K562 (cell line): Measurements from ENCODE around the gene CHM. TPM values are rescaled to one million over a fixed set of nuclear protein-coding genes. Genes with fewer than 3 reads are reported as not detected.

Experiments
- BRCA1 ChIP-seq, 2 experiments: fragments of 450-650 bp in 1 of 2; sonication (generic) in 1 of 2; formaldehyde crosslinking in 1 of 2; IDR thresholded peaks; 2 replicates each; pipeline versions ENCODE4 v1.5.0 to v1.6.1; 2017 to 2020; ENCODE audit warnings: mild to moderate bottlenecking in 1 of 2, missing genetic modification reagents in 1 of 2
- COPS2 ChIP-seq: fragments of 450-650 bp; conservative IDR thresholded peaks from 2 replicates; pipeline ENCODE4 v1.6.1; 2016; ENCODE audit warnings: mild to moderate bottlenecking, moderate library complexity
- CREM ChIP-seq: IDR thresholded peaks from 2 replicates; pipeline ENCODE4 v1.6.1; 2014; ENCODE audit warnings: antibody characterized with exemption, low read depth
- ELF2 ChIP-seq: fragments of 250-450 bp; sonication (Bioruptor Pico); IDR thresholded peaks from 2 replicates; pipeline ENCODE4 v1.5.0; 2021; ENCODE audit warnings: mild to moderate bottlenecking
- HOXB6 ChIP-seq: fragments of 250-450 bp; sonication (Bioruptor Pico); IDR thresholded peaks from 2 replicates; pipeline ENCODE4 v1.5.1; 2022; ENCODE audit warnings: mild to moderate bottlenecking, borderline replicate concordance
- ID3 ChIP-seq, 2 experiments: fragments of 250-450 bp in 1 of 2; fragments of 450-650 bp in 1 of 2; sonication (Bioruptor Pico) in 1 of 2; IDR thresholded peaks; 2 replicates each; pipeline versions ENCODE4 v1.6.1 to v1.8.0; 2016 to 2021; ENCODE audit warnings: mild to moderate bottlenecking in 2 of 2, moderate library complexity in 2 of 2, missing compliant biosample characterization in 1 of 2, missing genetic modification characterization in 1 of 2
- NRF1 ChIP-seq, 2 experiments: fragments of 450-650 bp; IDR thresholded peaks in 1 of 2; conservative IDR thresholded peaks in 1 of 2; 2 replicates each; pipeline ENCODE4 v1.6.1; 2014; ENCODE audit warnings: mild to moderate bottlenecking in 2 of 2
- PHF20 ChIP-seq: fragments of 450-650 bp; IDR thresholded peaks from 2 replicates; pipeline ENCODE4 v1.6.1; 2018; ENCODE audit not compliant: partially characterized antibody
- POLR2AphosphoS5 ChIP-seq: IDR thresholded peaks from 2 replicates; pipeline ENCODE4 v1.6.1; 2011; ENCODE audit warnings: mild to moderate bottlenecking, low read depth, low read length, moderate library complexity; ENCODE audit not compliant: control insufficient read depth, insufficient read depth
- PPARD ChIP-seq: fragments of 250-450 bp; sonication (Bioruptor Pico); IDR thresholded peaks from 2 replicates; pipeline ENCODE4 v1.8.0; 2022; ENCODE audit warnings: inconsistent platforms, mild to moderate bottlenecking, moderate library complexity
- SIRT6 ChIP-seq: IDR thresholded peaks from one replicate; pipeline ENCODE4 v1.6.1; 2012; ENCODE audit warnings: low read depth, mild to moderate bottlenecking, control low read depth, inconsistent platforms, low read length, moderate library complexity
- SMAD2 ChIP-seq: fragments of 150-350 bp; IDR thresholded peaks from 2 replicates; pipeline ENCODE4 v1.6.1; 2014; ENCODE audit warnings: low read depth, mild to moderate bottlenecking, low read length
- SMARCE1 ChIP-seq: fragments of 450-650 bp; IDR thresholded peaks from 2 replicates; pipeline ENCODE4 v1.7.1; 2016; ENCODE audit warnings: mild to moderate bottlenecking
- SREBF2 ChIP-seq: sonication (generic); formaldehyde crosslinking; IDR thresholded peaks from 2 replicates; pipeline ENCODE4 v1.4.0; 2020; ENCODE audit warnings: mild to moderate bottlenecking, missing genetic modification reagents
- SRSF3 ChIP-seq: fragments of 200-400 bp; formaldehyde crosslinking; IDR thresholded peaks from 2 replicates; pipeline ENCODE4 v1.6.1; 2016; ENCODE audit warnings: mild to moderate bottlenecking, low read length, moderate library complexity; ENCODE audit not compliant: insufficient read depth
- TOE1 ChIP-seq, 2 experiments: fragments of 450-650 bp in 1 of 2; sonication (generic) in 1 of 2; formaldehyde crosslinking in 1 of 2; IDR thresholded peaks; 2 replicates each; pipeline versions ENCODE4 v1.7.1 to v1.8.0; 2016 to 2022; ENCODE audit warnings: borderline replicate concordance in 2 of 2, mild to moderate bottlenecking in 2 of 2, antibody characterized with exemption in 1 of 2, inconsistent platforms in 1 of 2, low read depth in 1 of 2, missing genetic modification reagents in 1 of 2, moderate library complexity in 1 of 2
- ZBTB26 ChIP-seq: fragments of 450-650 bp; formaldehyde crosslinking; IDR thresholded peaks from 2 replicates; pipeline ENCODE4 v1.4.0; 2022; ENCODE audit warnings: missing genetic modification characterization
- polyA plus RNA-seq, 8 experiments: library from polyadenylated mRNA; depleted of rRNA in 4 of 8; stranded (reverse) in 5 of 8; unstranded in 3 of 8; fragments of >200 nt; fragmentation: Nextera tagmentation in 2 of 8; fragmentation: Illumina TruSeq in 1 of 8; extraction: Ambion mirVana in 2 of 8; extraction: Trizol in 1 of 8; gene quantifications; 2 replicates each; pipeline versions ENCODE4 v1.2.1 to v1.2.3, GENCODE V29; 2011 to 2014; ENCODE audit warnings: inconsistent platforms in 1 of 8, missing spikeins in 1 of 8
- total RNA-seq, 7 experiments: library from RNA; depleted of rRNA in 6 of 7; stranded (reverse); fragments of >200 nt in 6 of 7; fragmentation: Illumina TruSeq in 2 of 7; extraction: Trizol in 2 of 7; gene quantifications; 2 replicates each; pipeline versions ENCODE4 v1.2.1 to v1.2.3, GENCODE V29; 2011 to 2021; ENCODE audit warnings: low replicate concordance in 1 of 7
- TF ChIP-seq, protein P1 (sequence below), 2 experiments: fragments of 450-650 bp in 1 of 2; IDR thresholded peaks; 2 replicates each; pipeline ENCODE4 v1.6.1; 2011 to 2017; ENCODE audit warnings: low read depth in 2 of 2, antibody characterized with exemption in 1 of 2, borderline replicate concordance in 1 of 2, low read length in 1 of 2, mild to moderate bottlenecking in 1 of 2, mixed read lengths in 1 of 2; ENCODE audit not compliant: control insufficient read depth in 1 of 2
- TF ChIP-seq, protein P2 (sequence below): sonication (generic); formaldehyde crosslinking; IDR thresholded peaks from 2 replicates; pipeline ENCODE4 v1.8.0; 2022; ENCODE audit warnings: mild to moderate bottlenecking, missing genetic modification reagents, borderline replicate concordance

The CHM gene
- total and polyA plus RNA-seq, 9 of the 15 experiments (the other 6 are each of a cell fraction or from before 2014, with no cell fraction given) = 2.2 to 9.0 (median 4.6) TPM

GRCh38 chrX:86047174-86047935 lies at the start of gene CHM (continued):
- TF ChIP-seq BRCA1 (IDR thresholded peaks at IDR 0.05) = no peak
- no peak for TF ChIP-seq BRCA1 (CRISPR knock-in tag; IDR thresholded peaks at IDR 0.05)
- TF ChIP-seq, protein P1, sequence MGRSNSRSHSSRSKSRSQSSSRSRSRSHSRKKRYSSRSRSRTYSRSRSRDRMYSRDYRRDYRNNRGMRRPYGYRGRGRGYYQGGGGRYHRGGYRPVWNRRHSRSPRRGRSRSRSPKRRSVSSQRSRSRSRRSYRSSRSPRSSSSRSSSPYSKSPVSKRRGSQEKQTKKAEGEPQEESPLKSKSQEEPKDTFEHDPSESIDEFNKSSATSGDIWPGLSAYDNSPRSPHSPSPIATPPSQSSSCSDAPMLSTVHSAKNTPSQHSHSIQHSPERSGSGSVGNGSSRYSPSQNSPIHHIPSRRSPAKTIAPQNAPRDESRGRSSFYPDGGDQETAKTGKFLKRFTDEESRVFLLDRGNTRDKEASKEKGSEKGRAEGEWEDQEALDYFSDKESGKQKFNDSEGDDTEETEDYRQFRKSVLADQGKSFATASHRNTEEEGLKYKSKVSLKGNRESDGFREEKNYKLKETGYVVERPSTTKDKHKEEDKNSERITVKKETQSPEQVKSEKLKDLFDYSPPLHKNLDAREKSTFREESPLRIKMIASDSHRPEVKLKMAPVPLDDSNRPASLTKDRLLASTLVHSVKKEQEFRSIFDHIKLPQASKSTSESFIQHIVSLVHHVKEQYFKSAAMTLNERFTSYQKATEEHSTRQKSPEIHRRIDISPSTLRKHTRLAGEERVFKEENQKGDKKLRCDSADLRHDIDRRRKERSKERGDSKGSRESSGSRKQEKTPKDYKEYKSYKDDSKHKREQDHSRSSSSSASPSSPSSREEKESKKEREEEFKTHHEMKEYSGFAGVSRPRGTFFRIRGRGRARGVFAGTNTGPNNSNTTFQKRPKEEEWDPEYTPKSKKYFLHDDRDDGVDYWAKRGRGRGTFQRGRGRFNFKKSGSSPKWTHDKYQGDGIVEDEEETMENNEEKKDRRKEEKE (IDR thresholded peaks at IDR 0.05; ENCODE audit: borderline replicate concordance in 1 of 2, control insufficient read depth in 1 of 2, low read depth in 2 of 2, low read length in 1 of 2) = no peak
- 0 out of 2 replicates have a peak, but pooled peaks have one; percentile 9 for TF ChIP-seq ELF2 (CRISPR knock-in tag)
- TF ChIP-seq, protein P2, sequence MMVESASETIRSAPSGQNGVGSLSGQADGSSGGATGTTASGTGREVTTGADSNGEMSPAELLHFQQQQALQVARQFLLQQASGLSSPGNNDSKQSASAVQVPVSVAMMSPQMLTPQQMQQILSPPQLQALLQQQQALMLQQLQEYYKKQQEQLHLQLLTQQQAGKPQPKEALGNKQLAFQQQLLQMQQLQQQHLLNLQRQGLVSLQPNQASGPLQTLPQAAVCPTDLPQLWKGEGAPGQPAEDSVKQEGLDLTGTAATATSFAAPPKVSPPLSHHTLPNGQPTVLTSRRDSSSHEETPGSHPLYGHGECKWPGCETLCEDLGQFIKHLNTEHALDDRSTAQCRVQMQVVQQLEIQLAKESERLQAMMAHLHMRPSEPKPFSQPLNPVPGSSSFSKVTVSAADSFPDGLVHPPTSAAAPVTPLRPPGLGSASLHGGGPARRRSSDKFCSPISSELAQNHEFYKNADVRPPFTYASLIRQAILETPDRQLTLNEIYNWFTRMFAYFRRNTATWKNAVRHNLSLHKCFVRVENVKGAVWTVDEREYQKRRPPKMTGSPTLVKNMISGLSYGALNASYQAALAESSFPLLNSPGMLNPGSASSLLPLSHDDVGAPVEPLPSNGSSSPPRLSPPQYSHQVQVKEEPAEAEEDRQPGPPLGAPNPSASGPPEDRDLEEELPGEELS (CRISPR knock-in tag) = no peak
- TF ChIP-seq NRF1 (conservative IDR thresholded peaks at IDR 0.05 in 1 of 2, IDR thresholded peaks at IDR 0.05 in 1 of 2) = peak in 1 of 2 experiments; percentile 42; a peak in 2 of 4 replicates
- TF ChIP-seq SMAD2 = no peak
- TF ChIP-seq COPS2 = no peak
- no peak for TF ChIP-seq SIRT6
- TF ChIP-seq PHF20 = peak; percentile 88
- TF ChIP-seq ZBTB26 = no peak
- no peak for TF ChIP-seq HOXB6 (CRISPR knock-in tag)
- TF ChIP-seq SRSF3 = no peak
- TF ChIP-seq CREM = peak; percentile 57; the same call in 1 of the 2 replicates
- TF ChIP-seq SREBF2 (CRISPR knock-in tag) = no peak
- peak; percentile 98 for TF ChIP-seq TOE1 (IDR thresholded peaks at IDR 0.05; ENCODE audit: borderline replicate concordance)
- TF ChIP-seq TOE1 (CRISPR knock-in tag; IDR thresholded peaks at IDR 0.05; ENCODE audit: borderline replicate concordance, low read depth) = no peak
- peak; percentile 25; the same call in 1 of the 2 replicates for TF ChIP-seq SMARCE1
- no peak for TF ChIP-seq PPARD
- TF ChIP-seq ID3 (CRISPR knock-in tag; IDR thresholded peaks at IDR 0.05) = no peak
- TF ChIP-seq ID3 (tag; IDR thresholded peaks at IDR 0.05) = no peak
- peak; percentile 62; the same call in 1 of the 2 replicates for TF ChIP-seq POLR2AphosphoS5
